Smooth muscle cell (in vitro differentiated cells): ENCODE results near the gene EPN3. TPM values are rescaled to one million over a fixed set of nuclear protein-coding genes. Genes with fewer than 3 reads are reported as not detected.

Source experiments
- DNase-seq: peaks from one replicate; lab custom pipeline; 2025; ENCODE audit not compliant: unreplicated experiment; lab: John Stamatoyannopoulos, UW
- H2AFZ ChIP-seq: fragments of 200-600 bp; sonication (generic); 2 replicates; pipeline ENCODE4 v1.6.0; 2016; ENCODE audit warnings: antibody characterized with exemption, low read depth, mild to moderate bottlenecking
- H3F3A ChIP-seq: fragments of 200-600 bp; sonication (generic); 2 replicates; pipeline ENCODE4 v1.6.0; 2017; ENCODE audit warnings: antibody characterized with exemption, low read depth
- H3K27ac ChIP-seq: fragments of 200-600 bp; sonication (generic); 2 replicates; pipeline ENCODE4 v1.5.1; 2016; ENCODE audit warnings: low read depth, mild to moderate bottlenecking
- H3K27me3 ChIP-seq: fragments of 200-600 bp; sonication (generic); 2 replicates; pipeline ENCODE4 v1.6.1; 2016; ENCODE audit warnings: low read depth, mild to moderate bottlenecking
- H3K36me3 ChIP-seq: fragments of 200-600 bp; sonication (generic); 2 replicates; pipeline ENCODE4 v1.5.1; 2016; ENCODE audit warnings: low read depth
- H3K4me1 ChIP-seq: fragments of 200-600 bp; sonication (generic); 2 replicates; pipeline ENCODE4 v1.5.1; 2016; ENCODE audit warnings: low read depth
- H3K4me2 ChIP-seq: fragments of 200-600 bp; sonication (generic); 2 replicates; pipeline ENCODE4 v1.6.0; 2016; ENCODE audit warnings: mild to moderate bottlenecking
- H3K4me3 ChIP-seq: fragments of 200-600 bp; sonication (generic); 2 replicates; pipeline ENCODE4 v1.5.1; 2016; ENCODE audit warnings: mild to moderate bottlenecking
- H3K79me2 ChIP-seq: fragments of 200-600 bp; sonication (generic); 2 replicates; pipeline ENCODE4 v1.6.0; 2016; ENCODE audit warnings: low read depth, mild to moderate bottlenecking
- H3K9ac ChIP-seq: fragments of 200-600 bp; sonication (generic); 2 replicates; pipeline ENCODE4 v1.6.0; 2016; ENCODE audit warnings: low read depth
- H3K9me3 ChIP-seq: fragments of 200-600 bp; sonication (generic); replicated peaks from 2 replicates; pipeline ENCODE4 v1.5.1; 2016; ENCODE audit warnings: low read depth
- H4K20me1 ChIP-seq: fragments of 200-600 bp; sonication (generic); 2 replicates; pipeline ENCODE4 v1.6.0; 2016; ENCODE audit warnings: low read depth
- WGBS: methylation state at CpG from one replicate; pipeline ENCODE4 v1.1.7; 2016; ENCODE audit warnings: low lambda C conversion rate; 5-methylcytosine and 5-hydroxymethylcytosine counted together
- polyA plus RNA-seq: library from polyadenylated mRNA; unstranded; fragments of >200 nt; fragmentation: Nextera tagmentation; extraction: Ambion mirVana; gene quantifications from 2 replicates; pipeline ENCODE4 v1.2.1, GENCODE V29; 2016
- total RNA-seq: library from RNA; depleted of rRNA; stranded (reverse); fragments of >200 nt; gene quantifications from 2 replicates; pipeline ENCODE4 v1.2.3, GENCODE V29; 2014
- TF ChIP-seq, protein P1 (sequence below): fragments of 200-600 bp; sonication (generic); IDR thresholded peaks from 2 replicates; pipeline ENCODE4 v1.5.1; 2017; ENCODE audit warnings: borderline replicate concordance, mild to moderate bottlenecking, antibody characterized with exemption; ENCODE audit not compliant: insufficient read depth, poor library complexity, severe bottlenecking

Gene EPN3
- total and polyA plus RNA-seq, 2 experiments from 2014 or later: 3.9 to 5.1 TPM

DNA sequence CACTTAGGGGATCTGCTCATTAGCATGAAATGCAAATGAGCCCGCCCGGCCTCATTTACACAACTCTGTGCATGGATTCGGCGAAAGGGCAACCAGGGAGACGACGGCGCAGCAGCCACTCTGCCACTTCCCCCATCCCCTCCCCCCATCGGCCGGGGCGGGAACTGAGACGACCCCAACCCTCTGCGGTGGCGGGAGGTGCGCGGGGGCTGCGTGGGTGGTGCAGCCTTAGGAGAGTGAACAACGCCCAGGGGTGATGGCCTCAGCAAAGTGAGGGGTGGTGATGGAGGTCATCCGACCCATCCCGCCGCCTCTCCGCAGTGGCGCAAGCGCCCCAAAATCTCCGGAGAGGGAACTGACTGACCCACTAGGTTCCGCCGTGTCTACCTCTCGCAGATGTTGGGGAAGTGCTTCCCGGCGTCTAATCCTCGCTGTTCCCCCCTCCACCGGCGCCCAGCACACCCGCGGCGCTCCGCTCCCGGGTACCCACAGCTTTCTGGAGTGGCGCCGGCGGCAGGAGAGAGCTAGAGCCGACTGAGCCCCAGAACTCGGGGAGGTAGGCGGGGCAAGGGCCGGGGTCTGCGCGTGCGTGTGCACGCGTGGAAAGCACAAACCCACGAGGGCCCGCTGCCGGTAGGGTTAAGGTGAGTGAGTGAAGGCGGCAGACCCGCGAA is 26.5 kb downstream of the EPN3 start:
- no peaks in the 10 kb centered on the region for H3K79me2 ChIP-seq
- no peak overlapping the region for H2AFZ ChIP-seq
- H3K9ac ChIP-seq: no peak overlapping the region
- H3F3A ChIP-seq: peaks cover 3% of the 10 kb centered on the region
- peaks cover 49% of the 10 kb centered on the region for H3K27me3 ChIP-seq
- no peaks in the 10 kb centered on the region for H4K20me1 ChIP-seq
- peak overlapping the region; percentile 87 for H3K4me2 ChIP-seq
- no peaks in the 10 kb centered on the region for H3K9me3 ChIP-seq
- peak overlapping the region; percentile 53 for H3K4me3 ChIP-seq
- H3K4me1 ChIP-seq: peaks cover 28% of the 10 kb centered on the region
- H3K27ac ChIP-seq: no peak overlapping the region
- H3K36me3 ChIP-seq: no peaks in the 10 kb centered on the region
- WGBS: 3% methylated on average over 51 of the region's 55 CpGs
- DNase-seq: peak; percentile 13
- TF ChIP-seq, protein P1, sequence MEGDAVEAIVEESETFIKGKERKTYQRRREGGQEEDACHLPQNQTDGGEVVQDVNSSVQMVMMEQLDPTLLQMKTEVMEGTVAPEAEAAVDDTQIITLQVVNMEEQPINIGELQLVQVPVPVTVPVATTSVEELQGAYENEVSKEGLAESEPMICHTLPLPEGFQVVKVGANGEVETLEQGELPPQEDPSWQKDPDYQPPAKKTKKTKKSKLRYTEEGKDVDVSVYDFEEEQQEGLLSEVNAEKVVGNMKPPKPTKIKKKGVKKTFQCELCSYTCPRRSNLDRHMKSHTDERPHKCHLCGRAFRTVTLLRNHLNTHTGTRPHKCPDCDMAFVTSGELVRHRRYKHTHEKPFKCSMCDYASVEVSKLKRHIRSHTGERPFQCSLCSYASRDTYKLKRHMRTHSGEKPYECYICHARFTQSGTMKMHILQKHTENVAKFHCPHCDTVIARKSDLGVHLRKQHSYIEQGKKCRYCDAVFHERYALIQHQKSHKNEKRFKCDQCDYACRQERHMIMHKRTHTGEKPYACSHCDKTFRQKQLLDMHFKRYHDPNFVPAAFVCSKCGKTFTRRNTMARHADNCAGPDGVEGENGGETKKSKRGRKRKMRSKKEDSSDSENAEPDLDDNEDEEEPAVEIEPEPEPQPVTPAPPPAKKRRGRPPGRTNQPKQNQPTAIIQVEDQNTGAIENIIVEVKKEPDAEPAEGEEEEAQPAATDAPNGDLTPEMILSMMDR: no peak

DNA sequence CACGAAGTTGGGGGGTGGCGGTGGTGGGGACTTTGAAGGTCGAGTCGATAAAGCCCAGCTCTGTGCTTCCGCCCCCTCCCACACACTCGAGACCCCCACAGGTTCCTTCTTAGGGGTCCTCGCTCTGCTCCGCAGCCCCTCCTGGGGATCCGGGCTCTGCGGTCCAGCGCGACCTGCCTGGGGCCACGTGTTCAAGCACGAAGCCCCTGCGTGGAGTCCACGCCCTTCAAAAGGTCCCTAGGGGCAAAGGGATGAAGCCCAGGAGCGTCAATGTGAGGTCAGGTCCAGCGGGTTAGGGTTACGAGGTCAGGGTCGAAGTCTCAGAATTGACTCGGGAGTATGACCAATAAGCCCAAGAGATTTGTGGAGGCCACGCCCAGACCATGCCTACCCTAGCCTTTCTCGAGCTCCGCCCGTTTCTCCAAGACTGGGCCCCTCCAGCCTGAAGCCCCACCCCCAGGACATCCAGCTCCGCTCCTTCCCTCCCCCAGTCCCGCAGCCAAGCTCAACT is 27.2 kb downstream of the EPN3 start:
- Histone ChIP-seq H3K9me3 (no peaks in the 10 kb centered on the region), H3K9ac (no peak overlapping the region), H3K36me3 (no peaks in the 10 kb centered on the region), H3F3A (peaks cover 3% of the 10 kb centered on the region), H3K4me3 (peak overlapping the region; percentile 53), H3K4me2 (peak overlapping the region; percentile 87), H4K20me1 (no peaks in the 10 kb centered on the region), H3K27ac (no peak overlapping the region), H3K27me3 (peaks cover 49% of the 10 kb centered on the region), H3K79me2 (no peaks in the 10 kb centered on the region), H2AFZ (peak overlapping the region; percentile 13), H3K4me1 (peaks cover 32% of the 10 kb centered on the region)
- TF ChIP-seq, protein P1: no peak
- 2% methylated on average over 21 of the region's 27 CpGs for WGBS
- DNase-seq: peak; percentile 64

DNA sequence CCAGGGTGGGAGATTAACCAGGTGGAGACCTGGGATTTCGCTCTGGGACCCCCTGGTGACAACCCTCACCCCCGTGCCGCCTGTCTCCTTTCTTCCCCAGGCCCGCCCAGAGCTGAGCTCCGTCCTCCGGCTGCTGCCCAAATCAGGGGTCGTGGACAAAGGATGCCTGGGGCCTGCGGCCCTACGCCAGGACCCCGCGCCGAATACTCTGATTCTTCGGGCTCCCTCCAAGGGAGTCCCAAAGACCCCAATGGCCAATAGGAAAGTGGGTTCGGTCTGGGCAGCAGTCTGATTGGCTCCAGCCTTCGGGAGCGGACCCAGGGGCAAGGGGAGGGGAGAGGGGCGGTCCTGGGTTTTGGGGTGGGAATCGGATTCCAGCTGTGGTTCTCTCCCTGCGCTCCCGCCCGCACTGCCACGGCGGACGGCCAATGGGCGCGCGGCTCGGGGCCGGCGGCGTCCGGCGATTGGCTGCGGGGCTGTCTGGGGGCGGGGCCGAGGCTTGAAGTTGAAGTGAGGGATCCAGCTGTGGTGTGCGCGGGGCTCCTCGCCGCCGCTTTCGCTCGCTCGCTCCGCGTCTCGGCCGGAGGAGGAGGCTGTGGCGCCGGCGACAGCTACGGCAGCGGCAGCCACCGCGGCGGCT is 27.8 kb downstream of the EPN3 start, which contains the start of gene CACNA1G:
Gene CACNA1G, plus strand, starts transcription at position 531 of the 640 bp plus-strand sequence. CDS start 745 bp downstream, outside the sequence.
- H2AFZ ChIP-seq: peak within 1 kb of the TSS; percentile 66
- H3K27ac ChIP-seq: no peak within 1 kb of the TSS
- H4K20me1 ChIP-seq: no peaks in the 10 kb centered on the region
- peak within 1 kb of the TSS; percentile 53 for H3K4me3 ChIP-seq
- H3K79me2 ChIP-seq: no peaks in the 10 kb centered on the region
- no peaks in the 10 kb centered on the region for H3K36me3 ChIP-seq
- H3K9me3 ChIP-seq: no peaks in the 10 kb centered on the region
- WGBS: 1% methylated on average over 21 of the region's 56 CpGs
- peak within 1 kb of the TSS; percentile 87 for H3K4me2 ChIP-seq
- TF ChIP-seq, protein P1: no peak
- peaks cover 49% of the 10 kb centered on the region for H3K27me3 ChIP-seq
- peak; percentile 85 for DNase-seq
- peak within 1 kb of the TSS; percentile 39 for H3K9ac ChIP-seq
- H3F3A ChIP-seq: peaks cover 3% of the 10 kb centered on the region
- peaks cover 37% of the 10 kb centered on the region for H3K4me1 ChIP-seq
